Activated T-cell treated with anti-CD3 and anti-CD28 coated beads, Interleukin-2, amount 50 U/mL, for 4 hours (primary cell): ENCODE measurements around the gene RDX. TPM values are rescaled to one million over a fixed set of nuclear protein-coding genes. Genes with fewer than 3 reads are reported as not detected.

ENCODE experiments used
- ATAC-seq, 2 donors: fragments of 200-7000 bp; cut with Tn5 transposase; one replicate each; pipeline ENCODE4 v1.10.0; 2021
- DNase-seq: peaks from one replicate; pipeline ENCODE4 v3.0.0-alpha.2; 2020
- H3K27me3 Mint-ChIP-seq: one replicate; pipeline ENCODE4 v1.8.0; 2021; ENCODE audit warnings: low read depth, mixed read lengths
- H3K36me3 Mint-ChIP-seq: one replicate; pipeline ENCODE4 v1.8.0; 2022; ENCODE audit warnings: mixed read lengths; ENCODE audit not compliant: insufficient read depth
- H3K4me1 Mint-ChIP-seq: one replicate; pipeline ENCODE4 v1.8.0; 2021; ENCODE audit warnings: low read depth, mixed read lengths
- H3K4me3 Mint-ChIP-seq: one replicate; pipeline ENCODE4 v1.8.0; 2021; ENCODE audit warnings: mild to moderate bottlenecking, moderate library complexity, mixed read lengths
- H3K9me3 Mint-ChIP-seq: one replicate; pipeline ENCODE4 v1.8.0; 2021; ENCODE audit warnings: mixed read lengths
- total RNA-seq, 3 donors: library from RNA; stranded (reverse); gene quantifications; one replicate each; pipeline ENCODE4 v1.2.1, GENCODE V29; 2021

Gene RDX
- total RNA-seq, 3 donors from 2014 or later = 34.6 to 42.3 (median 34.6) TPM

DNA sequence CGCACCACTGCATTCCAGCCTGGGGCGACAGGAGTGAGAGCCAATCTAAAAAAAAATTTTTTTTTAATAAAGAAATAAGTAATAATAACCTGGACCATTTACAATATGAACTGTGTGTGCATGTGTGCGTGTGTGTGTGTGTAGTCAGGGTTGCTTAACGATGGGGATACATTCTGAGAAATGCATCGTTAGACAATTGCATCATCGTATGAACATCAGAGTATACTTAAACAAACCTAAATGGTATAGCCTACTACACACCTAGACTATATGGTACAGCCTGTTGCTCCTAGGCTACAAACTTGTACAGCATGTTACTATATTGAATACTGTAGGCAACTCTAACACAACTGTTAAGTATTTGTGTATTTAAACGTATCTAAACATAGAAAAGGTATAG lies 26.4 kb downstream of the RDX start:
- Mint-ChIP-seq H3K4me3 (no peak overlapping the region), H3K36me3 (peaks cover 28% of the 10 kb centered on the region), H3K27me3 (no peaks in the 10 kb centered on the region), H3K4me1 (peaks cover 2% of the 10 kb centered on the region), H3K9me3 (no peaks in the 10 kb centered on the region)
- no peak for DNase-seq
- ATAC-seq = no peak

DNA sequence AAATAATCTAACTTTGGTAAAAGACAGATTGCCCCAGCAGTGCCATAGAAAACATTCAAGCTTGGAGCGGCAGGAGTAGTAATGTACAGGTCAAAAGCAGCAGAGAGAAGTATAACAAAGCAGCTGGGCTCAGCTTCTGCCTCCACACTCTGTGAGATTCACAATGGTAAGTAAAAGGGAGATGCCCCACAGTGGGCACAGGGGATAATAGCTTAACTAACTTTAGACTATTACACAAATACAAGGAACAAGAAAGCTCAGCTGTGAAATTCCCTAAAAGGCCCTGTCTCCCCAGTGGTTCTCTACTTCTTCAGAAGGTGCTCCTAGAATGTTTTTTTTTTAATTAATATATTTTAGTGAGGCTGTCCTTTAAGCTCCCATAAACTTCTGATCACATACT lies 28.0 kb downstream of the RDX start:
- no peak for DNase-seq
- no peak overlapping the region for H3K4me3 Mint-ChIP-seq
- no peaks in the 10 kb centered on the region for H3K9me3 Mint-ChIP-seq
- H3K27me3 Mint-ChIP-seq = no peaks in the 10 kb centered on the region
- no peak for ATAC-seq
- H3K36me3 Mint-ChIP-seq = peaks cover 33% of the 10 kb centered on the region
- H3K4me1 Mint-ChIP-seq = peaks cover 2% of the 10 kb centered on the region

DNA sequence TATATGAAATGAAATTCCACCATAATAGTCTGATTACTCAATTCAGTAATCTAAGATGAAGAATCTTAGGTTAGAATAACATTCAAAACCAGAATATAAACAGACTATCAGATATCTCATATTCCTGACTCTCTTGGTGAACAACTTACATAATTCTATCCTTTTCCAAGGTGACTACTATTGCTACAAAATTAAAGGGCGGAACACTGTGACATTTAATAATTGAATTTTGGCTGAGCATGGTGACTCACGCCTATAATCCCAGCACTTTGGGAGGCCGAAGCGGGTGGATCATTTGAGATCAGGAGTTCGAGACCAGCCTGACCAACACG lies 34.4 kb downstream of the RDX start:
- Mint-ChIP-seq H3K36me3 (peaks cover 34% of the 10 kb centered on the region), H3K27me3 (no peaks in the 10 kb centered on the region), H3K9me3 (no peaks in the 10 kb centered on the region), H3K4me1 (no peaks in the 10 kb centered on the region), H3K4me3 (no peak overlapping the region)
- DNase-seq = no peak
- no peak for ATAC-seq

DNA sequence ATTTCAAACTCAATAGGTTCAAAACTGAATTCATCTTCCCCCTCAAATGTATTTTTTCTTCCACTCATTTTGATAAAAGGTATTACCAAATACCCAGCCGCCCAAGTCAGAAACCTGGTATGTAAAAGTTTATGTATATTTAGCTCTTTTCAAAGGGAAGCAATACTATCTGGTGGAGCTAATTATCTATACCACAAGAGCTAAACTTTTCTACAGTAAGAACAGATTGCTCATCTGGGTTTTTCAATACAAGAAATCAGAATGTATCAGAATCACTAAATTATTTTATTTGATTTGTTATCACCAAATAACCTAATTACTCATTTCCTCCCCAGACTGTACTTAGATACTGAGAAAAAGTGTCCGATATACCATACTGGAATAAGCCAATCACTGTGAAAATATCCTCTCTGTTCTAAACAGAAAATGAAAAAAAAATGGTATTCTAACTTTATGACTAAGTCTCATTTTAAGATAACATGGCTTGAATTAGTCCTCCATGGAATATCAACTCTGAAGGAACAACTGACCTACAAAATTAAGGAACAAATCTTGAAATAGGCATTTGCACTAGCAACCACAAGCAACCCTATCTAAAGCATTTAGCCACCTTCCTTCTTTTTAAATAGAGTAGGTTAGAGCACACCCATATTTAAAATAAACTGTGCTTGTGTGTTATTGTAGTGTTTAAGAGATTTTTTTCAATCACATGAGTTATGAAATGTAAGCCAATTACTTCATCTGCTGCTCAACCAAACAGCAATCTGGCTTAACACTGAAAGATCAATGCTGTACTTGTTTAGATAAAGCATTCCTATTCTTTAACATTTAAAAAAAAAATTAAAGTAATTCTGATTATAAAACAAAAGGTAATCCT lies 35.0 kb downstream of the RDX start:
- Mint-ChIP-seq H3K4me3 (no peak overlapping the region), H3K4me1 (no peaks in the 10 kb centered on the region), H3K36me3 (peaks cover 34% of the 10 kb centered on the region), H3K9me3 (no peaks in the 10 kb centered on the region), H3K27me3 (no peaks in the 10 kb centered on the region)
- DNase-seq = no peak
- ATAC-seq = peak; percentile 27 to 32

DNA sequence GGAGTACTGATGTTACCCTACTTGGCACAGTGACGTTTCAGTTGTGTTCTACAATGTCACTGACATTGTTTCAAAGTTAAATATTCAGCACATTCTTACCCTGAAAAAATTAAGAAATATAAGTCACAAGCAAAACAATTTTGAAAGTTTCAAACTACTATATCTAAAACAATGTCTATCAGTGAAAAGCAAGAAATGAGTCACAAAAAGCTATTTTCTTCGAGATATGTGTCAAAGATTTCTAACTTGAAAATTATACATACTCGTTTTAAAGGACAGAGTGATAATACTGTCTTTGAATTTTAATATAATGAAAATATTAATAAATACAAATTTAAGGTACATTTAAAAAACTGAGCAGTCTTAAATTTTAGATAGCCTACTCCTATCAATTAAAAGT lies 42.9 kb downstream of the RDX start:
- no peaks in the 10 kb centered on the region for H3K9me3 Mint-ChIP-seq
- DNase-seq (no peak), ATAC-seq (no peak)
- no peak overlapping the region for H3K4me3 Mint-ChIP-seq
- H3K36me3 Mint-ChIP-seq = peaks cover 12% of the 10 kb centered on the region
- H3K4me1 Mint-ChIP-seq = peaks cover 2% of the 10 kb centered on the region
- no peaks in the 10 kb centered on the region for H3K27me3 Mint-ChIP-seq

DNA sequence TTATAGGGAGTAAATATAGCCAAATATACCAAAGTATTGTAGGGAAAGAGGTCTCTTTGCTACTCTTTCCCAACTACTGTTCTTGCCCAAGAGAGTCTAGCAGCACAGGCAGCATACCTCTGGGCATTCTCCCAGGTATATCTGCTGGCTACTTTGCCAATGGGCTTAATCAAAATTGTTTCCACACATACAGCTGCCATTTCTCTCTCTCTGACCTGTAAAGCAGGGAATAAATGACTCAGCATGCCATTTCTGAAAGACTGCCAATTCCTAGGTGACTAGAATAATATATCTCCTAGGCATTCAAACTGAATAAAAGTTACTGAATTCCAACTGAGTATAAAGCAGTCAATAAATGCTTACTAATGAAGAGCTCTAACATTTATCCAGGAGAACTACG lies 44.6 kb downstream of the RDX start:
- no peak for ATAC-seq
- DNase-seq = no peak
- no peaks in the 10 kb centered on the region for H3K27me3 Mint-ChIP-seq
- no peaks in the 10 kb centered on the region for H3K9me3 Mint-ChIP-seq
- peaks cover 12% of the 10 kb centered on the region for H3K36me3 Mint-ChIP-seq
- H3K4me1 Mint-ChIP-seq = peaks cover 2% of the 10 kb centered on the region
- H3K4me3 Mint-ChIP-seq = no peak overlapping the region

- peaks cover 2% of the 10 kb centered on the region for H3K4me1 Mint-ChIP-seq
- no peaks in the 10 kb centered on the region for H3K9me3 Mint-ChIP-seq
- ATAC-seq (no peak), DNase-seq (no peak)
- H3K27me3 Mint-ChIP-seq = no peaks in the 10 kb centered on the region
- peaks cover 12% of the 10 kb centered on the region for H3K36me3 Mint-ChIP-seq
- no peak overlapping the region for H3K4me3 Mint-ChIP-seq
Observed at GRCh38 chr11:110250168-110250567, 46.2 kb downstream of the RDX start.

- Mint-ChIP-seq H3K36me3 (peaks cover 12% of the 10 kb centered on the region), H3K9me3 (no peaks in the 10 kb centered on the region), H3K4me3 (no peak overlapping the region), H3K4me1 (peaks cover 2% of the 10 kb centered on the region), H3K27me3 (no peaks in the 10 kb centered on the region)
- DNase-seq (no peak), ATAC-seq (no peak)
Observed at GRCh38 chr11:110249766-110250165, 46.6 kb downstream of the RDX start.

DNA sequence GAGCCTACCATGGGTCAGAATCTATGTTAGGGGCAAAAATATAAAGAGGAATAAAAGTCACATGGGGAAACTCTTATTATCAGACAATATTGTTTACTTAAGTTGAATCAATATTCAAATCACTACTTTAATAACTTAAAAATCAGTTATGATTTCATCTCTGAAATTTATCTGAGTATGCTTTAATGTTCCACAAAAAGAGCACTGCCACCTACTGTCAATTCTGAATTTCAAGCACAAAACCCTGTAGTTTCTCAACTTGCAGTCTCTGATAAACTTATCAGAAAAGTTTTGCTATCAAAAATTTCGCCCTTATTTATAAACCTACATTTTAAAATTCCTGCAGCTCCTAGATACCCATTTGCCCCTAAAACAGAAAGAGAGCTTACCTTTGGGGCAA lies 47.3 kb downstream of the RDX start:
- Mint-ChIP-seq H3K4me3 (no peak overlapping the region), H3K27me3 (no peaks in the 10 kb centered on the region), H3K36me3 (peaks cover 14% of the 10 kb centered on the region), H3K9me3 (no peaks in the 10 kb centered on the region), H3K4me1 (peaks cover 2% of the 10 kb centered on the region)
- no peak for ATAC-seq
- no peak for DNase-seq

DNA sequence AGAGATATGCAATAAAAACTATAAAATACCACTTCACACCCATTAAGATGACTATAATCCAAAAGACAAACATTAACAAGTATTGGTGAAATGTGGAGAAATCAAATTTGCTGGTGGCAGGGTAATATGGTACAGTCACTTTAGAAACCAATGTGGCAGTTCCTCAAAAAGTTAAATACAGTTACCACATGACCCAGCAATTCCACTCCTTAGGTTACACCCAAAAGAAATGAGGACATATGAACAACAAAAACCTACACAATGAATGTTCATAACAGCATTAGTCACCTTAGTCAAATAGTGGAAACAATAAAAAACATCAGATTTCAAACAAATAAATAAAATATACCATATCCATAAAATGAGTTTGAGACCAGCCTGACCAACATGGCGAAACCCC lies 52.6 kb downstream of the RDX start:
- Mint-ChIP-seq H3K27me3 (no peaks in the 10 kb centered on the region), H3K36me3 (peaks cover 8% of the 10 kb centered on the region), H3K9me3 (no peaks in the 10 kb centered on the region), H3K4me3 (no peak overlapping the region), H3K4me1 (peaks cover 5% of the 10 kb centered on the region)
- no peak for ATAC-seq
- DNase-seq = no peak

GRCh38 chr11:110242746-110243145 lies 53.7 kb downstream of the RDX start:
- no peaks in the 10 kb centered on the region for H3K27me3 Mint-ChIP-seq
- peaks cover 5% of the 10 kb centered on the region for H3K4me1 Mint-ChIP-seq
- no peaks in the 10 kb centered on the region for H3K9me3 Mint-ChIP-seq
- no peak for DNase-seq
- peaks cover 6% of the 10 kb centered on the region for H3K36me3 Mint-ChIP-seq
- H3K4me3 Mint-ChIP-seq = no peak overlapping the region
- ATAC-seq = no peak

DNA sequence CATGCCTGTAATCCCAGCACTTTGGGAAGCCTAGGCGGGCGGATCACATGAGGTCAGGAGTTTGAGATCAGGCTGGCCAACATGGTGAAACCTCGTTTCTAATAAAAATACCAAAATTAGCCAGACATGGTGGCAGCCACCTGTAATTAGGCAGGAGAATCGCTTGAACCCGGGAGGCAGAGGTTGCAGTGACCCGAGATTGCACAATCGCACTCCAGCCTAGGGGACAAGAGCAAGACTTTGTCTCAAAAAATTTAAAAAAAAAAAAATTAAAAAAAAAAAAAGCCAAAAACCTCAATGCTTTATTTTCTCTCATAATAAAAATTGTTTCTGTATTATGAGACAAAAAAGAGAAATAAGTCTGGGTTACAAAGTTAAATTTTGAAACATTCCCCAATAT lies 54.2 kb downstream of the RDX start:
- Mint-ChIP-seq H3K27me3 (no peaks in the 10 kb centered on the region), H3K36me3 (peaks cover 9% of the 10 kb centered on the region), H3K9me3 (no peaks in the 10 kb centered on the region), H3K4me1 (peaks cover 5% of the 10 kb centered on the region), H3K4me3 (no peak overlapping the region)
- DNase-seq = no peak
- ATAC-seq = no peak

- Mint-ChIP-seq H3K4me1 (peaks cover 5% of the 10 kb centered on the region), H3K36me3 (peaks cover 35% of the 10 kb centered on the region), H3K4me3 (no peak overlapping the region), H3K27me3 (no peaks in the 10 kb centered on the region), H3K9me3 (no peaks in the 10 kb centered on the region)
- ATAC-seq (no peak), DNase-seq (no peak)
Observed at GRCh38 chr11:110235966-110236365, 60.4 kb downstream of the RDX start.

- DNase-seq (no peak), ATAC-seq (no peak)
Observed at GRCh38 chr11:110230377-110230776, 66.0 kb downstream of the RDX start.

DNA sequence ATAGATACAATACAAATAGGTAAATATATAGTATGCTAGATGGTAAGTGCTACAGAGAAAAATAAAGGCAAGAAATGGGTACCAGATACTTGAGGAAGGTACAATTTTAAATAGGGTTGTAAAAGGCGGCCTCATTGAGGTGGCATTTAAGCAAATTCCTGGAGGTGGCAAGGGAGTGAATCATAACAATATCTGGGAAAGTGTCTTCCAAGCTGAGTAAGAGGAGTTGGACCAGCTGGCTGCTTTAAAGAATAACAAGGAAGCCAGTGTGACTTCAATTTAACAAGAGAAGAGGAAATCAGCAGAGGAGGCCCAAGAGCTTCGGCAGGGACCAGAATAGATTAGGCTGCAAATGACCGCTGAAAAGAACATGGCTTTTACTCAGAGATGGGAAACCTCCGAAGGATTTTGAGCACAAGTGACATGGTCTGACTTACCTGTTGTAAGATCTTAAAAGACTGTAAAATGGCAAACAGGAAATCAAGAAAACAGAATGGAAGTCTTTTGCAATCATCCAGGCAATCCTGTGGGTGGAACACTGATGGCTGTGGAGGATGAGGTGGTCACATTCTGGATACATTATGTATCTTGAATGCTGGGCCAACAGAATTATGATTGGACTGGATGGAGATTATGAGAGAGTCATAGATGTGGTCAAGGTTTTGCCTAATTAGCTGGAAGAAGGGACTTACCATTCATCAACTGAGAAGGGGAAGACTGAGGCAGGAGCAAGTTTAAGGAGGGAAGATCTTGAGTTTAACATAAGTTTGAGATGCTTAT lies 77.2 kb downstream of the RDX start:
- DNase-seq (no peak), ATAC-seq (no peak)
- Mint-ChIP-seq H3K27me3 (no peaks in the 10 kb centered on the region), H3K9me3 (no peaks in the 10 kb centered on the region), H3K4me1 (no peaks in the 10 kb centered on the region), H3K4me3 (no peak overlapping the region), H3K36me3 (peaks cover 13% of the 10 kb centered on the region)

More at GRCh38 chr11:110230377-110230776, 66.0 kb downstream of the RDX start:
- Mint-ChIP-seq H3K36me3 (peaks cover 39% of the 10 kb centered on the region), H3K27me3 (no peaks in the 10 kb centered on the region), H3K4me1 (no peaks in the 10 kb centered on the region), H3K9me3 (no peaks in the 10 kb centered on the region), H3K4me3 (no peak overlapping the region)
